ENCODE measurements around the gene APLP2.

GRCh38 chr11:130049328-130049771, 20.3 kb upstream of the APLP2 start:
- no peak for TF ChIP-seq ZBTB7A (IDR thresholded peaks at IDR 0.05; ENCODE audit: low read depth)
- no peak for TF ChIP-seq NFIC (IDR thresholded peaks at IDR 0.05)
- TF ChIP-seq CREB1 (IDR thresholded peaks at IDR 0.05; ENCODE audit: low read depth): no peak
- TF ChIP-seq EP300 (IDR thresholded peaks at IDR 0.05; ENCODE audit: borderline replicate concordance): no peak
- TF ChIP-seq MAX (IDR thresholded peaks at IDR 0.05): no peak
- TF ChIP-seq CEBPB (IDR thresholded peaks at IDR 0.05): no peak
- TF ChIP-seq FOXM1 (IDR thresholded peaks at IDR 0.05; ENCODE audit: borderline replicate concordance, low read depth): no peak
- TF ChIP-seq TAF1 (IDR thresholded peaks at IDR 0.05; ENCODE audit: low read depth): no peak
- no peak for TF ChIP-seq RAD21 (IDR thresholded peaks at IDR 0.05; ENCODE audit: low read depth)
- no peak for TF ChIP-seq YY1 (IDR thresholded peaks at IDR 0.05; ENCODE audit: low read depth)

All from Ishikawa (cell line).